Keratinocyte (primary cell): Measurements from ENCODE around the gene PDZD7. TPM values are rescaled to one million over a fixed set of nuclear protein-coding genes. Genes with fewer than 3 reads are reported as not detected.

Experiments
- DNase-seq: peaks from one replicate; pipeline ENCODE4 v3.0.0-alpha.2; 2011; ENCODE audit warnings: low read depth, missing footprints, low spot score
- FAIRE-seq: peaks from 2 replicates; lab custom pipeline; 2011; peaks lifted over from hg19 to GRCh38; lab: Jason Lieb, UNC
- H2AFZ ChIP-seq: 2 replicates; pipeline ENCODE4 v1.6.0; 2012; ENCODE audit warnings: low read length, control low read depth, inconsistent platforms; ENCODE audit not compliant: control insufficient read depth
- H3K27ac ChIP-seq: 2 replicates; pipeline ENCODE4 v1.5.1; 2011; ENCODE audit warnings: low read length; ENCODE audit not compliant: control insufficient read depth, insufficient read depth
- H3K27me3 ChIP-seq: 3 replicates; pipeline ENCODE4 v1.6.0; 2011; ENCODE audit warnings: low read length; ENCODE audit not compliant: control insufficient read depth, insufficient read depth; ENCODE audit errors: extremely low read depth
- H3K36me3 ChIP-seq, 2 experiments: 2 replicates in 1 of 2; 3 replicates in 1 of 2; pipeline ENCODE4 v1.5.1; 2011; ENCODE audit warnings: low read length in 2 of 2, mild to moderate bottlenecking in 1 of 2; ENCODE audit not compliant: control insufficient read depth in 2 of 2, insufficient read depth in 2 of 2; ENCODE audit errors: extremely low read depth in 1 of 2
- H3K4me1 ChIP-seq: 3 replicates; pipeline ENCODE4 v1.5.1; 2011; ENCODE audit warnings: low read length; ENCODE audit not compliant: control insufficient read depth, insufficient read depth; ENCODE audit errors: extremely low read depth
- H3K4me2 ChIP-seq: 3 replicates; pipeline ENCODE4 v1.6.0; 2011; ENCODE audit warnings: low read depth, low read length; ENCODE audit not compliant: control insufficient read depth, insufficient read depth; ENCODE audit errors: extremely low read depth
- H3K4me3 ChIP-seq, 3 experiments: fragments of 200-600 bp in 1 of 3; sonication (generic) in 1 of 3; 2 replicates in 2 of 3; 3 replicates in 1 of 3; pipeline ENCODE4 v1.5.1; 2011 to 2016; ENCODE audit warnings: low read length in 3 of 3, mild to moderate bottlenecking in 3 of 3, control low read depth in 2 of 3, inconsistent platforms in 1 of 3, low read depth in 1 of 3, mixed read lengths in 1 of 3, mixed run types in 1 of 3, moderate library complexity in 1 of 3; ENCODE audit not compliant: control insufficient read depth in 2 of 3, insufficient read depth in 2 of 3; ENCODE audit errors: extremely low read depth in 1 of 3
- H3K79me2 ChIP-seq: 2 replicates; pipeline ENCODE4 v1.6.0; 2012; ENCODE audit warnings: low read length; ENCODE audit not compliant: control insufficient read depth, insufficient read depth
- H3K9ac ChIP-seq: 3 replicates; pipeline ENCODE4 v1.6.0; 2011; ENCODE audit warnings: low read length; ENCODE audit not compliant: control insufficient read depth, insufficient read depth; ENCODE audit errors: extremely low read depth
- H3K9me1 ChIP-seq: 3 replicates; pipeline ENCODE4 v1.6.0; 2011; ENCODE audit warnings: low read length; ENCODE audit not compliant: control insufficient read depth, insufficient read depth; ENCODE audit errors: extremely low read depth
- H3K9me3 ChIP-seq: 2 replicates; pipeline ENCODE4 v1.5.1; 2012; ENCODE audit warnings: low read depth, low read length; ENCODE audit not compliant: control insufficient read depth
- H4K20me1 ChIP-seq: 3 replicates; pipeline ENCODE4 v1.6.0; 2011; ENCODE audit warnings: low read length; ENCODE audit not compliant: control insufficient read depth, insufficient read depth; ENCODE audit errors: extremely low read depth
- CTCF ChIP-seq, 3 experiments: IDR thresholded peaks in 1 of 3; conservative IDR thresholded peaks in 1 of 3; optimal IDR thresholded peaks in 1 of 3; 2 replicates in 2 of 3; 3 replicates in 1 of 3; pipeline versions ENCODE3 to v1.5.1; 2011; ENCODE audit warnings: low read length in 3 of 3, mild to moderate bottlenecking in 3 of 3, moderate library complexity in 2 of 3, control low read depth in 1 of 3, inconsistent platforms in 1 of 3; ENCODE audit not compliant: insufficient read depth in 2 of 3; ENCODE audit errors: extremely low read depth in 1 of 3
- EZH2 ChIP-seq: IDR thresholded peaks from one replicate; pipeline ENCODE4 v1.6.1; 2012; ENCODE audit warnings: inconsistent platforms, mild to moderate bottlenecking, low read length, moderate library complexity
- dilution Hi-C: fragments of 300-500 bp; cut with MboI; formaldehyde crosslinking; loops from one replicate; pipeline ENCODE4 v1.7.0; 2020; ENCODE audit warnings: low sequenced_read_pairs; ENCODE audit not compliant: extremely low pct_ligation_motif_present
- polyA plus RNA-seq, 5 experiments: library from polyadenylated mRNA; depleted of rRNA in 3 of 5; stranded (reverse) in 3 of 5; stranded (forward) in 1 of 5; unstranded in 1 of 5; fragments of >200 nt; gene quantifications; 1 replicate in 1 of 5; 2 replicates in 3 of 5; 3 replicates in 1 of 5; pipeline versions ENCODE4 v1.2.1 to v1.2.3, GENCODE V29; 2011 to 2012; ENCODE audit warnings: missing spikeins in 2 of 5, low read depth in 1 of 5, low replicate concordance in 1 of 5

Gene PDZD7
- polyA plus RNA-seq, 1 donor (not counting 4 experiments of a cell fraction or from before 2014, with no cell fraction given) = 0.54 TPM

GRCh38 chr10:101071885-101072433 lies 41.0 kb upstream of the PDZD7 start:
- no peak overlapping the region for H3K4me2 ChIP-seq
- FAIRE-seq (no peak), DNase-seq (no peak)
- no peaks in the 10 kb centered on the region for H3K9me3 ChIP-seq
- H4K20me1 ChIP-seq = no peaks in the 10 kb centered on the region
- H3K9me1 ChIP-seq = no peaks in the 10 kb centered on the region
- dilution Hi-C loops = no loop called here
- H3K4me1 ChIP-seq = no peaks in the 10 kb centered on the region
- H3K9ac ChIP-seq = no peak overlapping the region
- no peak overlapping the region for H3K27ac ChIP-seq
- H3K27me3 ChIP-seq = peaks cover 37% of the 10 kb centered on the region
- no peak overlapping the region for H2AFZ ChIP-seq
- TF ChIP-seq EZH2 (no peak), CTCF (optimal IDR thresholded peaks at IDR 0.05 in 1 of 3, IDR thresholded peaks at IDR 0.05 in 1 of 3, conservative IDR thresholded peaks at IDR 0.05 in 1 of 3; ENCODE audit: extremely low read depth in 1 of 3, insufficient read depth in 2 of 3, low read length in 3 of 3) (no peak)
- no peaks in the 10 kb centered on the region for H3K36me3 ChIP-seq
- H3K79me2 ChIP-seq = no peaks in the 10 kb centered on the region
- H3K4me3 ChIP-seq = no peak overlapping the region

GRCh38 chr10:101071267-101071884 lies 40.4 kb upstream of the PDZD7 start:
- H3K9me3 ChIP-seq = no peaks in the 10 kb centered on the region
- no peaks in the 10 kb centered on the region for H3K9me1 ChIP-seq
- H3K27ac ChIP-seq = no peak overlapping the region
- dilution Hi-C loops = no loop called here
- H3K4me3 ChIP-seq = no peak overlapping the region
- no peak overlapping the region for H3K9ac ChIP-seq
- no peaks in the 10 kb centered on the region for H4K20me1 ChIP-seq
- no peak overlapping the region for H3K4me2 ChIP-seq
- peaks cover 4% of the 10 kb centered on the region for H3K4me1 ChIP-seq
- no peaks in the 10 kb centered on the region for H3K79me2 ChIP-seq
- DNase-seq (no peak), FAIRE-seq (no peak)
- H3K36me3 ChIP-seq = no peaks in the 10 kb centered on the region
- no peak overlapping the region for H2AFZ ChIP-seq
- no peak for TF ChIP-seq EZH2
- no peak for TF ChIP-seq CTCF (optimal IDR thresholded peaks at IDR 0.05 in 1 of 3, IDR thresholded peaks at IDR 0.05 in 1 of 3, conservative IDR thresholded peaks at IDR 0.05 in 1 of 3; ENCODE audit: extremely low read depth in 1 of 3, insufficient read depth in 2 of 3, low read length in 3 of 3)
- peaks cover 35% of the 10 kb centered on the region for H3K27me3 ChIP-seq
